Endothelial cell of umbilical vein (primary cell): Measurements from ENCODE around the gene SLC4A2. TPM values are rescaled to one million over a fixed set of nuclear protein-coding genes. Genes with fewer than 3 reads are reported as not detected.

ENCODE experiments used
- BruUV-seq: library from RNA; stranded (reverse); fragments of 400-500 nt; replicated peaks from 2 replicates; lab custom pipeline; 2021; lab: Mats Ljungman, UMichigan
- CTCF ChIA-PET: fragments of 300-600, 350-600 bp; sonication (Branson Sonifier 250); formaldehyde crosslinking; loops from one replicate; lab custom pipeline; 2021; ENCODE audit warnings: antibody characterized with exemption, inconsistent platforms; lab: Charles Lee
- POLR2A ChIA-PET: fragments of 300-600, 350-600 bp; sonication (Branson Sonifier 250); formaldehyde crosslinking; loops from one replicate; lab custom pipeline; 2021; ENCODE audit warnings: antibody characterized with exemption, inconsistent platforms; lab: Charles Lee
- DNase-seq: peaks from one replicate; pipeline ENCODE4 v3.0.0-alpha.2; 2011; ENCODE audit warnings: low read depth, low spot score
- FAIRE-seq: peaks from 2 replicates; lab custom pipeline; 2011; peaks lifted over from hg19 to GRCh38; lab: Jason Lieb, UNC
- H2AFZ ChIP-seq: 2 replicates; pipeline ENCODE4 v1.6.0; 2012; ENCODE audit warnings: low read depth, low read length, control low read depth, inconsistent platforms
- H3K27ac ChIP-seq: 2 replicates; pipeline ENCODE4 v1.5.1; 2011; ENCODE audit warnings: low read depth, mild to moderate bottlenecking, control low read depth, low read length, moderate library complexity; ENCODE audit not compliant: insufficient read depth
- H3K27me3 ChIP-seq, 2 experiments: 2 replicates each; pipeline versions ENCODE4 v1.6.0 to v1.6.1; 2011; ENCODE audit warnings: low read length in 2 of 2, mixed read lengths in 1 of 2; ENCODE audit not compliant: control insufficient read depth in 2 of 2, insufficient read depth in 2 of 2
- H3K36me3 ChIP-seq, 2 experiments: 2 replicates in 1 of 2; 3 replicates in 1 of 2; pipeline ENCODE4 v1.5.1; 2011; ENCODE audit warnings: low read length in 2 of 2, mild to moderate bottlenecking in 1 of 2, moderate library complexity in 1 of 2; ENCODE audit not compliant: control insufficient read depth in 2 of 2, insufficient read depth in 2 of 2; ENCODE audit errors: extremely low read depth in 1 of 2
- H3K4me1 ChIP-seq: 3 replicates; pipeline ENCODE4 v1.5.1; 2011; ENCODE audit warnings: mild to moderate bottlenecking, low read length; ENCODE audit not compliant: control insufficient read depth, insufficient read depth; ENCODE audit errors: extremely low read depth
- H3K4me2 ChIP-seq: 2 replicates; pipeline ENCODE4 v1.6.1; 2011; ENCODE audit warnings: low read length, control low read depth, mixed read lengths; ENCODE audit not compliant: insufficient read depth
- H3K4me3 ChIP-seq, 3 experiments: fragments of 200-600 bp in 1 of 3; sonication (generic), shearing (Covaris generic) in 1 of 3; replicated peaks in 1 of 3; 2 replicates each; pipeline ENCODE4 v1.5.1; 2011 to 2016; ENCODE audit warnings: control low read depth in 3 of 3, low read length in 3 of 3, mild to moderate bottlenecking in 2 of 3, inconsistent platforms in 1 of 3, low read depth in 1 of 3, moderate library complexity in 1 of 3; ENCODE audit not compliant: insufficient read depth in 1 of 3
- H3K79me2 ChIP-seq: 2 replicates; pipeline ENCODE4 v1.6.0; 2012; ENCODE audit warnings: low read length, inconsistent platforms; ENCODE audit not compliant: control insufficient read depth, insufficient read depth
- H3K9ac ChIP-seq: replicated peaks from 2 replicates; pipeline ENCODE3; 2011; ENCODE audit warnings: low read length, control low read depth; ENCODE audit not compliant: insufficient read depth; ENCODE audit errors: extremely low read depth
- H3K9me1 ChIP-seq: replicated peaks from 3 replicates; pipeline ENCODE4 v1.6.0; 2011; ENCODE audit warnings: mild to moderate bottlenecking, low read length; ENCODE audit not compliant: control insufficient read depth, insufficient read depth; ENCODE audit errors: extremely low read depth
- H3K9me3 ChIP-seq: replicated peaks from 2 replicates; pipeline ENCODE4 v1.5.1; 2012; ENCODE audit warnings: low read length, inconsistent platforms; ENCODE audit not compliant: control insufficient read depth, insufficient read depth
- H4K20me1 ChIP-seq: replicated peaks from 2 replicates; pipeline ENCODE3; 2011; ENCODE audit warnings: mild to moderate bottlenecking, low read length; ENCODE audit not compliant: control insufficient read depth, insufficient read depth; ENCODE audit errors: extremely low read depth
- EZH2 ChIP-seq: IDR thresholded peaks from 2 replicates; pipeline ENCODE4 v1.6.1; 2012; ENCODE audit warnings: borderline replicate concordance, low read depth, mild to moderate bottlenecking, moderate library complexity, low read length, inconsistent platforms; ENCODE audit not compliant: severe bottlenecking
- FOS ChIP-seq: IDR thresholded peaks from 2 replicates; pipeline ENCODE4 v1.6.1; 2011; ENCODE audit warnings: mild to moderate bottlenecking, low read length, moderate library complexity, borderline replicate concordance; ENCODE audit not compliant: insufficient read depth
- JUN ChIP-seq: IDR thresholded peaks from 2 replicates; pipeline ENCODE4 v1.6.1; 2011; ENCODE audit warnings: borderline replicate concordance, low read depth; ENCODE audit not compliant: insufficient read length, insufficient read depth
- MYC ChIP-seq: IDR thresholded peaks from one replicate; pipeline ENCODE4 v1.6.1; 2011; ENCODE audit warnings: mild to moderate bottlenecking, low read depth, low read length
- POLR2A ChIP-seq: IDR thresholded peaks from 2 replicates; pipeline ENCODE4 v1.6.1; 2012; ENCODE audit warnings: low read depth, mild to moderate bottlenecking, control low read depth, low read length
- POLR2AphosphoS5 ChIP-seq: IDR thresholded peaks from 2 replicates; pipeline ENCODE4 v1.6.1; 2012; ENCODE audit warnings: low read depth, mild to moderate bottlenecking, control low read depth, low read length, moderate library complexity; ENCODE audit not compliant: insufficient read depth
- dilution Hi-C: fragments of 300-500 bp; cut with MboI; formaldehyde crosslinking; loops from one replicate; pipeline ENCODE4 v1.15.0; 2019; ENCODE audit warnings: low sequenced_read_pairs; ENCODE audit not compliant: extremely low pct_ligation_motif_present
- intact Hi-C: fragments of 100-400 bp; cut with micrococcal nuclease; formaldehyde crosslinking; loops from one replicate; pipeline ENCODE4 v1.10.0; 2022
- polyA plus RNA-seq, 4 experiments: library from polyadenylated mRNA; depleted of rRNA in 3 of 4; stranded (reverse) in 3 of 4; unstranded in 1 of 4; fragments of >200 nt; gene quantifications; 2 replicates each; pipeline versions ENCODE4 v1.2.1 to v1.2.3, GENCODE V29; 2011 to 2012; ENCODE audit warnings: missing spikeins in 1 of 4
- total RNA-seq: library from RNA; stranded (reverse); gene quantifications from 2 replicates; pipeline ENCODE4 v1.2.3, GENCODE V29; 2021
- TF ChIP-seq, protein P1 (sequence below), 2 donors: IDR thresholded peaks; 1 replicate in 1 of 2; 2 replicates in 1 of 2; pipeline ENCODE4 v1.5.1; 2011; ENCODE audit warnings: low read length in 2 of 2, mild to moderate bottlenecking in 2 of 2, moderate library complexity in 2 of 2, control low read depth in 1 of 2, inconsistent platforms in 1 of 2, low read depth in 1 of 2; ENCODE audit not compliant: insufficient read depth in 1 of 2; ENCODE audit errors: extremely low read depth in 1 of 2
- TF ChIP-seq, protein P2 (sequence below): IDR thresholded peaks from 2 replicates; pipeline ENCODE4 v1.6.1; 2011; ENCODE audit not compliant: insufficient read depth, insufficient read length

SLC4A2 gene
- total and polyA plus RNA-seq, 2 donors (not counting 3 experiments of a cell fraction or from before 2014, with no cell fraction given), result 108 to 172 TPM

DNA sequence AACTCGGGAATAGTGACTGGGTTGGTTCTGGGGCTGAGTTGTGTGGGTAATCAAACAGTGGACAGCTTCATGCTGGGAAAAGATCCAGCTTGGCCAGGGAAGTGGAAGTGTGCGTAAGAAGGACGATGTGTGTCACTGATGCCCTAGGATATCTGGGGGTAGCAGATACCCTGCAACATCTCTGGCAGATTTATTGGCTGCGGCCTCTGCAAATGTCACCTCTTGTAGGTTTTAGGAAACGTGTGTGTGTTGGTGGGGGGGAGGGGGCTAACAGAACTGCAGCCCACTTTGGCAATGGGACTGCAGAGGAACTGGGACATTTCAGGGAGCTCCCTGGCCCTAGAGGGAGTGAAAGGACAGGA, 25.9 kb downstream of the SLC4A2 start:
- DNase-seq (peak; percentile 19), FAIRE-seq (peak; percentile 4)
- no peaks in the 10 kb centered on the region for H3K9me3 ChIP-seq
- peaks cover 42% of the 10 kb centered on the region for H3K79me2 ChIP-seq
- peaks cover 56% of the 10 kb centered on the region for H3K4me1 ChIP-seq
- no peak overlapping the region for H3K4me3 ChIP-seq
- no peaks in the 10 kb centered on the region for H3K27me3 ChIP-seq
- H3K9me1 ChIP-seq, result no peaks in the 10 kb centered on the region
- BruUV-seq, result no TSS peak
- H3K36me3 ChIP-seq, result no peaks in the 10 kb centered on the region
- TF ChIP-seq JUN, result no peak
- no peak for TF ChIP-seq POLR2AphosphoS5
- TF ChIP-seq, protein P1, sequence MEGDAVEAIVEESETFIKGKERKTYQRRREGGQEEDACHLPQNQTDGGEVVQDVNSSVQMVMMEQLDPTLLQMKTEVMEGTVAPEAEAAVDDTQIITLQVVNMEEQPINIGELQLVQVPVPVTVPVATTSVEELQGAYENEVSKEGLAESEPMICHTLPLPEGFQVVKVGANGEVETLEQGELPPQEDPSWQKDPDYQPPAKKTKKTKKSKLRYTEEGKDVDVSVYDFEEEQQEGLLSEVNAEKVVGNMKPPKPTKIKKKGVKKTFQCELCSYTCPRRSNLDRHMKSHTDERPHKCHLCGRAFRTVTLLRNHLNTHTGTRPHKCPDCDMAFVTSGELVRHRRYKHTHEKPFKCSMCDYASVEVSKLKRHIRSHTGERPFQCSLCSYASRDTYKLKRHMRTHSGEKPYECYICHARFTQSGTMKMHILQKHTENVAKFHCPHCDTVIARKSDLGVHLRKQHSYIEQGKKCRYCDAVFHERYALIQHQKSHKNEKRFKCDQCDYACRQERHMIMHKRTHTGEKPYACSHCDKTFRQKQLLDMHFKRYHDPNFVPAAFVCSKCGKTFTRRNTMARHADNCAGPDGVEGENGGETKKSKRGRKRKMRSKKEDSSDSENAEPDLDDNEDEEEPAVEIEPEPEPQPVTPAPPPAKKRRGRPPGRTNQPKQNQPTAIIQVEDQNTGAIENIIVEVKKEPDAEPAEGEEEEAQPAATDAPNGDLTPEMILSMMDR (IDR thresholded peaks at IDR 0.05; ENCODE audit: extremely low read depth in 1 of 2, insufficient read depth in 1 of 2, low read depth in 1 of 2, low read length in 2 of 2), result no peak
- TF ChIP-seq MYC, result no peak
- TF ChIP-seq EZH2, result no peak
- TF ChIP-seq FOS, result no peak
- TF ChIP-seq, protein P2, sequence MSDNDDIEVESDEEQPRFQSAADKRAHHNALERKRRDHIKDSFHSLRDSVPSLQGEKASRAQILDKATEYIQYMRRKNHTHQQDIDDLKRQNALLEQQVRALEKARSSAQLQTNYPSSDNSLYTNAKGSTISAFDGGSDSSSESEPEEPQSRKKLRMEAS, result no peak
- no peak for TF ChIP-seq POLR2A
- intact Hi-C loops, result no loop called here
- H3K9ac ChIP-seq, result no peak overlapping the region
- H4K20me1 ChIP-seq, result no peaks in the 10 kb centered on the region
- H3K4me2 ChIP-seq, result peak overlapping the region; percentile 64
- CTCF ChIA-PET, result interaction anchor here (1.0 to 2.5 kb wide), 9 partner anchors 9 to 99 kb away, joined by 3 to 16 read pairs (median 4); partner anchors contain the start of gene ABCB8
- POLR2A ChIA-PET, result interaction anchor here (1.0 kb wide), 1 partner anchor 24 kb away, joined by 4 read pairs; no protein-coding TSS in a partner anchor
- H3K27ac ChIP-seq, result no peak overlapping the region
- dilution Hi-C loops, result no loop called here
- no peak overlapping the region for H2AFZ ChIP-seq
